Testis (tissue), 3 donors: Measurements from ENCODE around the gene RGS10. TPM values are rescaled to one million over a fixed set of nuclear protein-coding genes. Genes with fewer than 3 reads are reported as not detected.

Experiments
- DNase-seq: peaks from one replicate; pipeline ENCODE4 v3.0.0-alpha.2; 2019
- H3K27ac ChIP-seq, 2 donors: fragments of 200-600 bp; sonication (generic); one replicate each; pipeline ENCODE4 v1.5.1; 2019
- H3K27me3 ChIP-seq: fragments of 200-600 bp; sonication (generic); one replicate; pipeline ENCODE4 v1.5.1; 2019
- H3K36me3 ChIP-seq: fragments of 200-600 bp; sonication (generic); one replicate; pipeline ENCODE4 v1.5.1; 2017; ENCODE audit warnings: low read depth; ENCODE audit errors: missing control alignments
- H3K4me1 ChIP-seq: fragments of 200-600 bp; sonication (generic); one replicate; pipeline ENCODE4 v1.5.1; 2019
- H3K4me3 ChIP-seq, 2 donors: fragments of 200-600 bp; sonication (generic); one replicate each; pipeline ENCODE4 v1.5.1; 2017 to 2019
- H3K9me3 ChIP-seq: fragments of 200-600 bp; sonication (generic); one replicate; pipeline ENCODE4 v1.5.1; 2017
- POLR2A ChIP-seq: fragments of 450-650 bp; IDR thresholded peaks from one replicate; pipeline ENCODE4 v1.6.1; 2017; ENCODE audit warnings: antibody characterized with exemption, mild to moderate bottlenecking, moderate library complexity
- WGBS, 2 donors: methylation state at CpG; one replicate each; pipeline ENCODE4 v1.1.5; 2018; 5-methylcytosine and 5-hydroxymethylcytosine counted together
- intact Hi-C: fragments of 100-400 bp; cut with DNase I; formaldehyde crosslinking; loops from one replicate; pipeline ENCODE4 v1.15.1; 2023; ENCODE audit warnings: low total_unique reads
- polyA plus RNA-seq: library from polyadenylated mRNA; stranded (reverse); fragments of 350-450 nt; fragmentation: Illumina TruSeq; extraction: RNeasy Lipid Tissue Mini Kit (QIAGEN cat#74804); gene quantifications from one replicate; pipeline ENCODE4 v1.2.3, GENCODE V29; 2014; ENCODE audit warnings: low read depth, low replicate concordance; ENCODE audit not compliant: insufficient read depth
- total RNA-seq, 2 donors: library from RNA; depleted of rRNA; stranded (reverse); fragments of >200 nt; gene quantifications; one replicate each; pipeline ENCODE4 v1.2.3, GENCODE V29; 2016
- TF ChIP-seq, protein P1 (sequence below), 3 experiments: fragments of 450-650 bp in 2 of 3; fragments of 200-600 bp in 1 of 3; sonication (generic) in 1 of 3; IDR thresholded peaks; one replicate each; pipeline ENCODE4 v1.5.1; 2016 to 2019; ENCODE audit warnings: antibody characterized with exemption in 3 of 3, mild to moderate bottlenecking in 2 of 3, moderate library complexity in 1 of 3

Gene RGS10
- total and polyA plus RNA-seq, 3 donors from 2014 or later, result 3.6 to 13.7 (median 7.1) TPM

DNA sequence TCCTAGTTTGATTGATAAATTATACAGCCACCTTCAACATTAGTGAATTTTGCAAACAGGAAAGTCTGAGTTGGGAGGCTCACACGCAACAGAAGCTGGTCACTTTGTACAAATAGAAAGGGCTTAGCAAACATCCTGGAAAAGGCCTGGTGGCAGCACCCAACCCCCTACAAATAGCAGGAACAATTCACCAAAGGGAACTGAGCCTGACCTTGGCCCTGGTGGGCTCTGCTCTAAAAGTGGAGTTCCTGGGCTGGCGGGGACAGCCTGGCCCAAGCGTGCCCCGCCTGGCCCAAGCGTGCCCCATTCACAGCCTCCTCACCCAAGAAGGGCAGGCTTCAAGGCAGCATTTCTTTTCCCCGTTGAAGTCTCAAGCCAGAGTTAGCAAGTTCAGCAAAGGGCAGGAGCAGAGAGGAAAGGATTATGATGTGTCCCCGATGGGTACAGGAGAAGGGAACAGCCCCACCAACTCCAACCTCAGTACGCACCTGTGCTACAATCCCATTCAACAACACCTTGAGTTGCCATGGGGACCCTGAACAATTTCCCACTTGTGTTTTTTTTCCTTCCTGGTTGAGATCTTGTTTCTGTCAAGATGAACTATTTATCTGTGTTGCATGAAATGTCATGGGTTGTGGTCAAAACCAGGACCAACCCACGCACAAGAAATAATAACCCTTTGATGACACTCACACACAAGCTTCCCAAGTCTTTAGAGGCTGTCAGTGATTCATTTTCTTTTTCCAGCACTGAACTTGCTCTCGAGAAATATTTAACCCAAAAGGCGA is 43.4 kb downstream of the RGS10 start:
- WGBS, 2 donors, result 84 to 85% methylated on average over 11 of the region's 11 CpGs
- H3K36me3 ChIP-seq, result no peaks in the 10 kb centered on the region
- no peaks in the 10 kb centered on the region for H3K9me3 ChIP-seq
- no peak overlapping the region for H3K4me3 ChIP-seq
- H3K27me3 ChIP-seq, result no peaks in the 10 kb centered on the region
- no peak for DNase-seq
- no peaks in the 10 kb centered on the region for H3K4me1 ChIP-seq
- TF ChIP-seq POLR2A, result no peak
- TF ChIP-seq, protein P1, sequence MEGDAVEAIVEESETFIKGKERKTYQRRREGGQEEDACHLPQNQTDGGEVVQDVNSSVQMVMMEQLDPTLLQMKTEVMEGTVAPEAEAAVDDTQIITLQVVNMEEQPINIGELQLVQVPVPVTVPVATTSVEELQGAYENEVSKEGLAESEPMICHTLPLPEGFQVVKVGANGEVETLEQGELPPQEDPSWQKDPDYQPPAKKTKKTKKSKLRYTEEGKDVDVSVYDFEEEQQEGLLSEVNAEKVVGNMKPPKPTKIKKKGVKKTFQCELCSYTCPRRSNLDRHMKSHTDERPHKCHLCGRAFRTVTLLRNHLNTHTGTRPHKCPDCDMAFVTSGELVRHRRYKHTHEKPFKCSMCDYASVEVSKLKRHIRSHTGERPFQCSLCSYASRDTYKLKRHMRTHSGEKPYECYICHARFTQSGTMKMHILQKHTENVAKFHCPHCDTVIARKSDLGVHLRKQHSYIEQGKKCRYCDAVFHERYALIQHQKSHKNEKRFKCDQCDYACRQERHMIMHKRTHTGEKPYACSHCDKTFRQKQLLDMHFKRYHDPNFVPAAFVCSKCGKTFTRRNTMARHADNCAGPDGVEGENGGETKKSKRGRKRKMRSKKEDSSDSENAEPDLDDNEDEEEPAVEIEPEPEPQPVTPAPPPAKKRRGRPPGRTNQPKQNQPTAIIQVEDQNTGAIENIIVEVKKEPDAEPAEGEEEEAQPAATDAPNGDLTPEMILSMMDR (IDR thresholded peaks at IDR 0.05), result no peak
- H3K27ac ChIP-seq, result no peak overlapping the region
- intact Hi-C loops, result no loop called here

DNA sequence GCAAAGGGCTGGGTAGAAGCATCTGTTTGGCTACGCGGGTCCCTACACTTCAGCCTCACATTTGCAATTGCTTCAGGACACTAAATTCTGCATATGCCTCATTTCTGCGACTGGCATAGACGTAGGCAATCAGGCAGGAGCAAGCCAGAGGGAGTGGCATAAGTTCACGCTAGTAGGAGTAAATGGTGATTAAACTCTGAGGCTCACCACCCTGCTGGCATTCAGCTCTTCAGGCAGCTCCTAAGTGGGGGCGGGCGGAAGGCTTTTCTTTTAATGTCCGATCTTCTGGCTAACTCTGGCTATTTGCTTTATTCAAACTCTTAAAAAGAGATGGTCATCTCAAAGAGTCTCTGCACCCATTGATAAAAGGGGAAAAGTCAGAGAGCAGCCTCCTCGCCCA is 45.3 kb downstream of the RGS10 start:
- Histone ChIP-seq H3K27me3 (no peaks in the 10 kb centered on the region), H3K36me3 (no peaks in the 10 kb centered on the region), H3K4me1 (no peaks in the 10 kb centered on the region), H3K4me3 (no peak overlapping the region), H3K27ac (no peak overlapping the region), H3K9me3 (no peaks in the 10 kb centered on the region)
- intact Hi-C loops, result no loop called here
- no peak for TF ChIP-seq POLR2A
- TF ChIP-seq, protein P1 (IDR thresholded peaks at IDR 0.05), result no peak
- DNase-seq, result no peak
- 89 to 96% methylated on average over 9 of the region's 9 CpGs for WGBS, 2 donors

DNA sequence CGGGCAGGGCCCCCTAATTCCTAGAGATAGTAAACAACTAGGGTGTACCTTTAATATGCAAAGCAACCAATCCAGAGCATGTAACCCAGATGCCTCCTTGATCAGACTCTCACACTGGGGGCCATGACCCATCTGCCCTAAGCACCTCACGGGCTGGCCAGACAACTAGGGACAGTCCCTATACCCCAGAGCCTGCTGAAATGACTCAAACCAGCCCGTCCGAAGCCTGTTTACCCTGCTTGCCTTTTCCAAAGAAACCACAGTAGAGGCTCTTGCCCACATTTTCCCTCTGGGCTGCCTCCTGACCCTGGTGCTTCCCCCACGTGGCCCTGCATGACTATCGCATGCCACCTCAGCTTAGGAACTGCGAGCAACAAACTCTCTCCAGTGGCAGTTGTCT is 46.2 kb downstream of the RGS10 start:
- H3K4me1 ChIP-seq, result no peaks in the 10 kb centered on the region
- H3K9me3 ChIP-seq, result no peaks in the 10 kb centered on the region
- H3K27me3 ChIP-seq, result no peaks in the 10 kb centered on the region
- H3K36me3 ChIP-seq, result no peaks in the 10 kb centered on the region
- intact Hi-C loops, result no loop called here
- WGBS, 2 donors, result 88 to 95% methylated on average over 7 of the region's 7 CpGs
- no peak for DNase-seq
- no peak for TF ChIP-seq POLR2A
- TF ChIP-seq, protein P1 (IDR thresholded peaks at IDR 0.05), result no peak
- no peak overlapping the region for H3K4me3 ChIP-seq
- H3K27ac ChIP-seq, result no peak overlapping the region

DNA sequence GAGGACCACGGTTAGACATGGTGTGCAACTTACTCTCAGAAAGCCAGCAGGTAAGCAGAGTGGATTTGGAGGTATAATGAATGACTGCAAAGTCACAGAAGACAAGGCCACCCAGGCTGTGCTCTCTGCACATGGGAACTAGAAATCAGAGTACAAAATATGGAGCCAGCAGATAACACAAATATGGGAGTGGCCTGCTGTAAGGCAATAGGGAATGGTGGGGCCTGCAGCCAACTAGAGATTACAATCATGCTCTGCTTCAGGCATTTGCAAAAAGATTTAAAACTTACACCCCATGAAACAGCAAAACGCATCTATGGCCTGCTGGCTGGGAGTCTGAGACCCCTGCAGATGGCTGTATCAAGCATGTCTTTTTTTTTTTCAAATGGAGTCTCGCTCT is 47.0 kb downstream of the RGS10 start:
- Histone ChIP-seq H3K27ac (no peak overlapping the region), H3K4me3 (no peak overlapping the region), H3K4me1 (no peaks in the 10 kb centered on the region), H3K36me3 (no peaks in the 10 kb centered on the region), H3K9me3 (no peaks in the 10 kb centered on the region), H3K27me3 (no peaks in the 10 kb centered on the region)
- TF ChIP-seq, protein P1 (IDR thresholded peaks at IDR 0.05), result no peak
- TF ChIP-seq POLR2A, result no peak
- intact Hi-C loops, result no loop called here
- no peak for DNase-seq
- WGBS, 2 donors, result 94 to 95% methylated on average over 3 of the region's 3 CpGs

DNA sequence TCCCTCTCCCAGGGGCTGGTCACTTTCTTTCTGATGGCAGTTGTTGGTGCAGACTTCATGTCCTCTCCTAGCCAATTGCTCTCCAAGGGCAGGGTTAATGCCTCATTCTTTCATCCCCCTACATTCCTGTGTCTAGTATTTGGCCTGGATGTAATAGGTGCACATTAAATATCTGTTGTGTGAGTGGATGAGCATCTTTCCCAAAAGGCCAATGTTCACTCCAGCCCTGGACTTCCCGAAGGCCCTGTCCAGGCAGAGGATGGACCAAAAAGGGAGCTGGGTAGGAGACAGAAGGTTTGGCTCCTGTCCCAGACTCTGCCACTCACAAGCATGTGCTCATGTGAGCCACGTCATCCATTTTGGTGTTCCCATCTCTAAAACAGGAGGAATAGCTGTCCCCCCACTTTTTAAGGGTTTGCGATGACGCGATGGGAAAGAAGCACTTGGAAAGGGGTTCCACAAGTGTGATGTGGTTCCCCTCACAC is 47.5 kb downstream of the RGS10 start:
- H3K4me1 ChIP-seq, result no peaks in the 10 kb centered on the region
- intact Hi-C loops, result no loop called here
- TF ChIP-seq POLR2A, result no peak
- TF ChIP-seq, protein P1 (IDR thresholded peaks at IDR 0.05), result no peak
- DNase-seq, result no peak
- H3K27ac ChIP-seq, result no peak overlapping the region
- H3K4me3 ChIP-seq, result no peak overlapping the region
- no peaks in the 10 kb centered on the region for H3K9me3 ChIP-seq
- no peaks in the 10 kb centered on the region for H3K27me3 ChIP-seq
- no peaks in the 10 kb centered on the region for H3K36me3 ChIP-seq
- WGBS, 2 donors, result 92 to 94% methylated on average over 5 of the region's 5 CpGs
